ENCODE measurements around the gene ACSS2. TPM values are rescaled to one million over a fixed set of nuclear protein-coding genes. Genes with fewer than 3 reads are reported as not detected.

The ACSS2 gene
- total RNA-seq, 2 donors from 2014 or later: 258 to 394 TPM

GRCh38 chr20:34955231-34956040 is 79.0 kb downstream of the ACSS2 start, which contains the start of the genes GSS and MYH7B:
GSS (minus strand) TSS chr20:34955806; CDS start chr20:34951852, 3,954 bp downstream.
MYH7B (plus strand) TSS chr20:34955868; CDS start chr20:34978006, 22,138 bp downstream.
- Histone ChIP-seq H3K4me3 (peak within 1 kb of the TSS; percentile 50), H3K27ac (peak within 1 kb of the TSS; percentile 89), H3K36me3 (no peaks in the 10 kb centered on the region), H3K9ac (ENCODE audit: low read depth in 2 of 2, low read length in 2 of 2) (peak within 1 kb of the TSS; percentile 67 to 92), H3K4me1 (no peaks in the 10 kb centered on the region), H3K9me3 (no peaks in the 10 kb centered on the region), H3K27me3 (no peaks in the 10 kb centered on the region)
- DNase-seq: peak; percentile 98
- intact Hi-C loops (cut with DNase I): loop anchor here (2.0 kb wide), 1 partner anchor 83 kb away; the partner anchor contains the start of gene GGT7
- TF ChIP-seq, protein P1, sequence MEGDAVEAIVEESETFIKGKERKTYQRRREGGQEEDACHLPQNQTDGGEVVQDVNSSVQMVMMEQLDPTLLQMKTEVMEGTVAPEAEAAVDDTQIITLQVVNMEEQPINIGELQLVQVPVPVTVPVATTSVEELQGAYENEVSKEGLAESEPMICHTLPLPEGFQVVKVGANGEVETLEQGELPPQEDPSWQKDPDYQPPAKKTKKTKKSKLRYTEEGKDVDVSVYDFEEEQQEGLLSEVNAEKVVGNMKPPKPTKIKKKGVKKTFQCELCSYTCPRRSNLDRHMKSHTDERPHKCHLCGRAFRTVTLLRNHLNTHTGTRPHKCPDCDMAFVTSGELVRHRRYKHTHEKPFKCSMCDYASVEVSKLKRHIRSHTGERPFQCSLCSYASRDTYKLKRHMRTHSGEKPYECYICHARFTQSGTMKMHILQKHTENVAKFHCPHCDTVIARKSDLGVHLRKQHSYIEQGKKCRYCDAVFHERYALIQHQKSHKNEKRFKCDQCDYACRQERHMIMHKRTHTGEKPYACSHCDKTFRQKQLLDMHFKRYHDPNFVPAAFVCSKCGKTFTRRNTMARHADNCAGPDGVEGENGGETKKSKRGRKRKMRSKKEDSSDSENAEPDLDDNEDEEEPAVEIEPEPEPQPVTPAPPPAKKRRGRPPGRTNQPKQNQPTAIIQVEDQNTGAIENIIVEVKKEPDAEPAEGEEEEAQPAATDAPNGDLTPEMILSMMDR (IDR thresholded peaks at IDR 0.05): no peak

DNA sequence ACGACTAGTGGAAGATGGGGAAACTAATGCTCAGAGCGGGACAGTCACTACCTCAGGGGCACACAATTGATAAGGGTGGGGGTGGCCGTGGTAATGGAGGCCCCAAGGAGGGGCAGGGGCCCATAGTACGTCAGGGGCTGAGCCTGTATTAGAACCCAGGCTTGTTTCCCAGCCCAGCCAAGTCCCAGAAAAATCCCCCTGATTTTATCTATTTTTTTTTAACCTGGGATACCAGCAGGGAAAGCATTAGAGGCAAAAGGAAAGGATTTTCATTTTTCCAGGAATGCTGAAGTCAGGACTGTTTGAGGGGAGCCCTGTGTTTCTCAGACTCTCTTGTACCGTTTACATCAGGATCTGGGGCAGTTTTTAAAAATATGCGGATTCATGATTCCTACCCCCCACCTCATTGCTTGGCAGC is 79.6 kb downstream of the ACSS2 start:
- H3K36me3 ChIP-seq: no peaks in the 10 kb centered on the region
- no peak for DNase-seq

DNA sequence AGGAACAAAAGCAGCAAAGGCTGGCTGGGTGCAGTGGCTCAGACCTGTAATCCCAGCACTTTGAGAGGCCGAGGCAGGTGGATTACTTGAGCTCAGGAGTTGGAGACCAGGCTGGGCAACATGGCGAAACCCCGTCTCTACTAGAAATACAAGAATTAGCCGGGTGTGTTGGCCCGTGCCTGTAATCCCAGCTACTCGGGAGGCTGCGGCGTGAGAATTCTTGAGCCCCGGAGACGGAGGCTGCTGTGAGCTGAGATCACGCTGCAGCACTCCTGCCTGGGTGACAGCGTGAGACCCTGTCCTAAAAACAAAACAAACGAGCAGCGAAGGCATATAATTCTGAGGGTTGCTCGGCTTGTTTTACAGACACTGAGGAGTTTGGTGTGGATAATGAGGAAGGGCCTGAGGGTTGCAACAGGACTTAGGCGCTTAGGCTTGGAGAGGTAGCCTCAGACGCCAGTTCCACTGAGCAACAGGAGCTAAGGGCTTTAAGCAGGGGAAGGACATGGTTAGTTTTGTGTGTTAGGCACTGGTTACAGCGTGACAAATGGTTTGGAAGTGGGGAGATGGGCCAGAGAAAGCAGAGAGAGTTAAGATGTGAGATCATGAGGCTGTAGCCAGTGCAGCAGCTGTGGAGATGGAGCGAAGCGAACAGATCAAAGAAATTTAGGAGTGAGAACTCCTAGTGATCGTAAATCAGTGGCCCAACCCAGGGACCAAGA is 80.5 kb downstream of the ACSS2 start:
- TF ChIP-seq, protein P1 (IDR thresholded peaks at IDR 0.05): no peak
- DNase-seq: no peak
- no peak overlapping the region for H3K9ac ChIP-seq (ENCODE audit: low read depth in 2 of 2, low read length in 2 of 2)
- H3K27ac ChIP-seq: no peak overlapping the region
- H3K9me3 ChIP-seq: no peaks in the 10 kb centered on the region
- H3K27me3 ChIP-seq: no peaks in the 10 kb centered on the region
- no peak overlapping the region for H3K4me3 ChIP-seq
- intact Hi-C loops (cut with DNase I): loop anchor here (2.0 kb wide), 1 partner anchor 84 kb away; the partner anchor contains the start of gene GGT7
- H3K36me3 ChIP-seq: no peaks in the 10 kb centered on the region
- no peaks in the 10 kb centered on the region for H3K4me1 ChIP-seq

More for the DNA sequence above, 79.6 kb downstream of the ACSS2 start:
- no peaks in the 10 kb centered on the region for H3K4me1 ChIP-seq
- peak overlapping the region; percentile 50 for H3K4me3 ChIP-seq
- intact Hi-C loops (cut with DNase I): loop anchor here (2.0 kb wide), 1 partner anchor 83 kb away; the partner anchor contains the start of gene GGT7
- H3K27me3 ChIP-seq: no peaks in the 10 kb centered on the region
- peak overlapping the region; percentile 89 for H3K27ac ChIP-seq
- peak overlapping the region; percentile 41 to 92 for H3K9ac ChIP-seq (ENCODE audit: low read depth in 2 of 2, low read length in 2 of 2)
- TF ChIP-seq, protein P1 (IDR thresholded peaks at IDR 0.05): no peak
- H3K9me3 ChIP-seq: no peaks in the 10 kb centered on the region

DNA sequence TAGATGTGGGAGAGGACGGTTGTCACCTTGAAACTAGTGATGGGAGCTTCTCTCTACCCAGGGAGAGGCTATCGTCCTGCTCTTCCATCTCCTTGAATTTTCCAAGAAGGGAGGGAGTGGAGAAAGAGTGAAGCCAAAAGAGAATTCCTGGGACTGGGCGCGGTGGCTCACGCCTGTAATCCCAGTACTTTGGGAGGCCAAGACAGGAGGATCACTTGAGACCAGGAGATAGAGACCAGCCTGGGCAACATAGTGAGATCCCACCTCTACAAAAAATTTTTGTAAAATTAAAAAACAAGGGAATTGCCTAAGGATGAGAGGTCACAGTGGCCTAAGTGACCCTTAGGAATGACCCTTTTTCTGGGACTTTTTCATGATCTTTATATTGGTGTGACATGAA is 88.1 kb downstream of the ACSS2 start:
- TF ChIP-seq, protein P1 (IDR thresholded peaks at IDR 0.05): no peak
- no peaks in the 10 kb centered on the region for H3K9me3 ChIP-seq
- H3K9ac ChIP-seq (ENCODE audit: low read depth in 2 of 2, low read length in 2 of 2): no peak overlapping the region
- intact Hi-C loops (cut with DNase I): no loop called here
- H3K4me1 ChIP-seq: no peaks in the 10 kb centered on the region
- H3K4me3 ChIP-seq: no peak overlapping the region
- no peak overlapping the region for H3K27ac ChIP-seq
- DNase-seq: no peak
- no peaks in the 10 kb centered on the region for H3K36me3 ChIP-seq
- no peaks in the 10 kb centered on the region for H3K27me3 ChIP-seq

DNA sequence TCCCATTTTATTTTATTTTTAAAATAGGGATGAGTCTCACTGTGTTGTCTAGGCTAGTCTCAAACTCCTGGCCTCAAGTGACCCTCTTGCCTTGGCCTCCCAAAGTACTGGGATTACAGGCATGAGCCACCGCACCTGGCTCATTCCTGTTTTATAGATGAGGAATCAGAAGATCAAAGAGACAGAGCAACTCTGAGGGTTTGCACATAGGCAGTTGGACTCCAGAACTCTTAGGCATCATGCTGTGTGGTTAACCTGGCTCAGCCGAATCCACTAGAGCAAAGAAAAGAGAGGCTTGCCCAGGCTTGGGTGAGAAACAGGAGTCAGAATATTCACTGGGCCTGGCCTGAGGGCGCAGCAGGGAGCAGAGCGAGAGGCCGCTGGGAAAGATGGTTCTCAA is 88.6 kb downstream of the ACSS2 start:
- no peak for DNase-seq
- H3K9ac ChIP-seq (ENCODE audit: low read depth in 2 of 2, low read length in 2 of 2): no peak overlapping the region
- H3K9me3 ChIP-seq: no peaks in the 10 kb centered on the region
- no peak overlapping the region for H3K4me3 ChIP-seq
- no peaks in the 10 kb centered on the region for H3K27me3 ChIP-seq
- no peak overlapping the region for H3K27ac ChIP-seq
- no peaks in the 10 kb centered on the region for H3K4me1 ChIP-seq
- no peaks in the 10 kb centered on the region for H3K36me3 ChIP-seq
- TF ChIP-seq, protein P1 (IDR thresholded peaks at IDR 0.05): no peak
- intact Hi-C loops (cut with DNase I): no loop called here

All from colonic mucosa (tissue), 4 donors.